Measurements from ENCODE around the gene IGF2R. TPM values are rescaled to one million over a fixed set of nuclear protein-coding genes. Genes with fewer than 3 reads are reported as not detected.
"Not testable (repeated sequence)": the region's sequence is repeated elsewhere in the genome, so short reads cannot be mapped to it uniquely, and the experiment has no call there.

IGF2R gene
- total RNA-seq, 1 experiment from 2014 or later = 9.6 TPM

DNA sequence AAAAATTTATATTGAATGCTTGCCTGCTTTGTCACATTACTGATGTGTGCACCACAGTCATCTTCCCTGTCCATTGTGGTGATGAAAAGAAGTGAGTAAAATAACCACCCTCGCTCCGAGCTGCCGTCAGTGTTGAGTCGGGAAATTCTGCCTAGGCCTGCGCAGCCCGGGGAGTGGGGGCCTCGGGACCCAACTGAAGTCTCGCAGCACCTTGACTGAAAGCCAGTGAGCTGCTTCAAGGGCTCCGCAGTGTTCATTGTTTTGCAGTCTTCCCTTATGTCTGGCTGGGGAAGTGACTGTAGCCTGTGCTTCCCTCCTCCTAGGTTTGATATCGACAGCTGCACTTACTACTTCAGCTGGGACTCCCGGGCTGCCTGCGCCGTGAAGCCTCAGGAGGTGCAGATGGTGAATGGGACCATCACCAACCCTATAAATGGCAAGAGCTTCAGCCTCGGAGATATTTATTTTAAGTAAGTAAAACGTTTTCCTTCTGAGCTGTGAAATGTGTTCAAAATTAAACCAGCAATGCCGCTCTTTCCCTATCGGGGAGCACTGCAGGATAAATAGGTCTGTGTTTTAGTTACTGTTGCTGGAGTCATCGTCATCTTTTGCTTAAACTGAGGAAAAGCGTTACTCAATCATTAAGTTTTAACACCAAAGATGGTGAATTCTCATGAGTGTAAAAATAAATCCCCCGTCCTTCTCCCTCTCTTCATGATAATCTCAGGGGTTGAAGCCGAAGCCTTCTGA lies 120.1 kb downstream of the IGF2R start:
- H3K36me3 ChIP-seq (ENCODE audit: insufficient read depth, low read length) = no peaks in the 10 kb centered on the region
- H4K20me1 ChIP-seq (ENCODE audit: insufficient read depth, low read depth, low read length) = no peaks in the 10 kb centered on the region

DNA sequence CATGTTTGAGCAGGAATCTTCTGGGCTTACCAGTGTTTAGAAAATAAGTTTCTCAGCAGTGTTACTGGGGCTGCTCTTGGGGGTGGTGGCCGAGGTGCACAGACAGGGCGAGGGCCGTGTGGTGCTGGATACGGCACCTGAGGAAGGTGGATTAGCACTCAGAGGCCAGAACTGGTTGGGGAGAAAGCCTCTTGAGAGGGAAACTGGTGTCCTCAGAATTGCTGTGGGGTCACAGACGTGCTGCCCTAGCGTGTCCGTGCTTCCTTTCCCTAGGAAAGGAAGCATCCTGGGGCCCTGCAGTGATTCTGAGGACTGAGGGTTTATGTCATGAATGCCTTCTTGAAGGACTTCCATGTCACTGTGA lies 120.6 kb downstream of the IGF2R start:
- H3K4me1 ChIP-seq (ENCODE audit: low read length) = no peaks in the 10 kb centered on the region
- no peaks in the 10 kb centered on the region for H3K27me3 ChIP-seq (ENCODE audit: low read length)
- no peak overlapping the region for H3K9ac ChIP-seq (ENCODE audit: low read length)
- no peaks in the 10 kb centered on the region for H4K20me1 ChIP-seq (ENCODE audit: insufficient read depth, low read depth, low read length)
- H3K4me3 ChIP-seq (ENCODE audit: low read length) = no peak overlapping the region
- H3K9me2 ChIP-seq (replicated peaks; ENCODE audit: insufficient read depth, low read length) = no peaks in the 10 kb centered on the region
- no peak overlapping the region for H2AFZ ChIP-seq (ENCODE audit: low read length)
- H3K4me2 ChIP-seq (ENCODE audit: low read depth, low read length, poor library complexity, severe bottlenecking) = no peak overlapping the region
- no peaks in the 10 kb centered on the region for H3K9me3 ChIP-seq (ENCODE audit: low read length)
- no peak overlapping the region for H3K27ac ChIP-seq (ENCODE audit: low read length)
- DNase-seq = no peak
- no peaks in the 10 kb centered on the region for H3K36me3 ChIP-seq (ENCODE audit: insufficient read depth, low read length)
- no peaks in the 10 kb centered on the region for H3K79me2 ChIP-seq (ENCODE audit: low read length)

More for the DNA sequence above, 120.1 kb downstream of the IGF2R start:
- Histone ChIP-seq H3K27me3 (ENCODE audit: low read length) (no peaks in the 10 kb centered on the region), H3K4me2 (ENCODE audit: low read depth, low read length, poor library complexity, severe bottlenecking) (no peak overlapping the region), H3K4me3 (ENCODE audit: low read length) (no peak overlapping the region), H3K9me2 (replicated peaks; ENCODE audit: insufficient read depth, low read length) (no peaks in the 10 kb centered on the region), H2AFZ (ENCODE audit: low read length) (no peak overlapping the region), H3K79me2 (ENCODE audit: low read length) (no peaks in the 10 kb centered on the region), H3K27ac (ENCODE audit: low read length) (no peak overlapping the region), H3K9ac (ENCODE audit: low read length) (no peak overlapping the region), H3K4me1 (ENCODE audit: low read length) (no peaks in the 10 kb centered on the region), H3K9me3 (ENCODE audit: low read length) (no peaks in the 10 kb centered on the region)
- no peak for DNase-seq

DNA sequence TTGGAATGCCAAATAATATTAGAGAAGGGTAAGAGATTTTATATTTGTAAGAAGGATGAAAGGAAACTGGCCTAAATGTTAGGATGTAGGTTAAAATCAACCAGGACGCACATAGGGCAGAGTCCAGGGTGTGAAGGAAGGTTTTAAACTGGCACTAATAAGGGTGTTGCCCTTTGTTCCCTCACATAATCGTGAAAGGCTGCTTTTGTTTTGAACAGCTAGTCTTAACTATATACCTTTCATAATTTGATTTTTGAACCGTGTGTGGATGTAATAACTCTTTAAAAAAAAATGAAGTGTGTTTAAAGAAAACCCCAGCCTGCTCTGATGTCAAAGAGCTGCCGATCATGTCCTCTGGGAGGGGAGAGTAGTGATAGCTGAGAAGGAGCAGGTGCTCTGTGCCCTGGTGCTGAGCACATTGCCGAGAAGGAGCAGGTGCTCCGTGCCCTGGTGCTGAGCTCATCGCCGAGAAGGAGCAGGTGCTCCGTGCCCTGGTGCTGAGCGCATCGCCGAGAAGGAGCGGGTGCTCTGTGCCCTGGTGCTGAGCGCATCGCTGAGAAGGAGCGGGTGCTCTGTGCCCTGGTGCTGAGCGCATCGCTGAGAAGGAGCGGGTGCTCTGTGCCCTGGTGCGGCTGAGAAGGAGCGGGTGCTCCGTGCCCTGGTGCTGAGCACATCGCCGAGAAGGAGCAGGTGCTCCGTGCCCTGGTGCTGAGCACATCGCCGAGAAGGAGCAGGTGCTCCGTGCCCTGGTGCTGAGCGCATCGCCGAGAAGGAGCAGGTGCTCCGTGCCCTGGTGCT lies 121.8 kb downstream of the IGF2R start:
- DNase-seq; H3K36me3 ChIP-seq (ENCODE audit: insufficient read depth, low read length); H3K9ac ChIP-seq (ENCODE audit: low read length); H4K20me1 ChIP-seq (ENCODE audit: insufficient read depth, low read depth, low read length); H3K9me2 ChIP-seq (replicated peaks; ENCODE audit: insufficient read depth, low read length); H2AFZ ChIP-seq (ENCODE audit: low read length); H3K27ac ChIP-seq (ENCODE audit: low read length); H3K4me3 ChIP-seq (ENCODE audit: low read length); H3K27me3 ChIP-seq (ENCODE audit: low read length); H3K4me1 ChIP-seq (ENCODE audit: low read length); H3K9me3 ChIP-seq (ENCODE audit: low read length); H3K79me2 ChIP-seq (ENCODE audit: low read length); H3K4me2 ChIP-seq (ENCODE audit: low read depth, low read length, poor library complexity, severe bottlenecking): not testable (repeated sequence)

DNA sequence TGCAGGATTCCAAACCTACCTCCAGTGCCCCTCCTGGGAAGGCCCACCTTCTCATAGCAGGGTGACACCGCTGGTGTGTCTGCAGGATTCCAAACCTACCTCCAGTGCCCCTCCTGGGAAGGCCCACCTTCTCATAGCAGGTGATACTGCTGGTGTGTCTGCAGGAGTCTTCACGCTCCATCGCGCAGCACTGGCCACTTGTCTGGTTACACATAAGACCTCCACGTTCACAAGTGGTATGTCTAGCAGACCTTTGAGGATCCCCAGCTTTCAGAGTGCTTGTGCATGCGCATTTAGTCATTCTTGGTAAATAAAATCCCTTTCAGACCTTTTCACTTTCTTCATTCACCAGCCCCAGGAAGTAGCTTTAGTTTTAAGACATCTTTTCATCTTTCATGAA lies 123.3 kb downstream of the IGF2R start:
- not testable (repeated sequence) for H3K79me2 ChIP-seq (ENCODE audit: low read length); H3K4me1 ChIP-seq (ENCODE audit: low read length); H3K9me2 ChIP-seq (replicated peaks; ENCODE audit: insufficient read depth, low read length); H3K4me2 ChIP-seq (ENCODE audit: low read depth, low read length, poor library complexity, severe bottlenecking); H3K9ac ChIP-seq (ENCODE audit: low read length); DNase-seq; H3K9me3 ChIP-seq (ENCODE audit: low read length); H3K36me3 ChIP-seq (ENCODE audit: insufficient read depth, low read length); H2AFZ ChIP-seq (ENCODE audit: low read length); H3K27me3 ChIP-seq (ENCODE audit: low read length); H3K4me3 ChIP-seq (ENCODE audit: low read length); H3K27ac ChIP-seq (ENCODE audit: low read length); H4K20me1 ChIP-seq (ENCODE audit: insufficient read depth, low read depth, low read length)

DNA sequence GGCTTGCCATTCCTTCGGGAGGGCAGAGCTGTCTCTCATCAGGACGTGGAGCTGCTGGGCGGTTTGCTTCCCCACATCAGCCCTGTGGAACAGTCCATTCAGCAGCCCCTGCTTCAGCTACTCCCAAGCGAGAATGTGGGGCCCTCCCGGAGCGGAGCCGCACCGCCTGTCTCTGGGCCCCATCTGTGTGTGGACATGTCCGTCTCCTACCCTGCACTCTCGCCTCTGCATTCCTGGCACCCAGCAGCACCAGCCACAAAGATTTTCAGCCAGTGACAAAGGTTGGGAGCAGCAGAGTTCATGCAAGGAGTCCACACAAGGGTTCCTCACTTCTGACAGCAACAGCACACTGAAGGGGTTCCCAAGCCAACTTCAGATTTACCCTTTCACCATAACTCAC lies 123.7 kb downstream of the IGF2R start:
- Histone ChIP-seq H3K4me2 (ENCODE audit: low read depth, low read length, poor library complexity, severe bottlenecking) (no peak overlapping the region), H3K36me3 (ENCODE audit: insufficient read depth, low read length) (no peaks in the 10 kb centered on the region), H3K4me3 (ENCODE audit: low read length) (no peak overlapping the region), H3K27me3 (ENCODE audit: low read length) (no peaks in the 10 kb centered on the region), H3K9ac (ENCODE audit: low read length) (no peak overlapping the region), H3K9me3 (ENCODE audit: low read length) (no peaks in the 10 kb centered on the region), H4K20me1 (ENCODE audit: insufficient read depth, low read depth, low read length) (no peaks in the 10 kb centered on the region), H2AFZ (ENCODE audit: low read length) (no peak overlapping the region), H3K79me2 (ENCODE audit: low read length) (no peaks in the 10 kb centered on the region), H3K4me1 (ENCODE audit: low read length) (no peaks in the 10 kb centered on the region), H3K27ac (ENCODE audit: low read length) (no peak overlapping the region), H3K9me2 (replicated peaks; ENCODE audit: insufficient read depth, low read length) (no peaks in the 10 kb centered on the region)
- DNase-seq = no peak

DNA sequence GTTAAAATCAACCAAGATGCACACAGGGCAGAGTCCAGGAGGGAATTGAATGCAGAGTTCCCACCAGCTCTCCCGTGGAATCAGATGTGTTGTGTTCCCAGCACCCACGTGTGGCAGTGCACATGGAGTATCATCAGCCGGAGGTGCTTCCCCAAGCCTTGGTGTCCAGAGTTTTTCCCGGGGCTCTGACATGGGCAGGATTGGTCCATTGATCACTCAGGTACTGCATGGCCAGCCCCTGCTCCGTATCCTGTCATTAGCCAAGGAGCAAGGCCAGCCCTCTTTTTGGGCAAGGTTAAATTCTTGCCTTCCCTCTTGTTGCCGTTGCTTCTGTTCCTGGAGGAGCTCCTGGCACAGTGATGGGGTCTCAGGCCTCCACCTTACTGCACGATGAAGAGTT lies 124.2 kb downstream of the IGF2R start:
- H3K9me3 ChIP-seq (ENCODE audit: low read length) = no peaks in the 10 kb centered on the region
- DNase-seq = no peak
- H4K20me1 ChIP-seq (ENCODE audit: insufficient read depth, low read depth, low read length) = no peaks in the 10 kb centered on the region
- no peaks in the 10 kb centered on the region for H3K36me3 ChIP-seq (ENCODE audit: insufficient read depth, low read length)
- H3K27me3 ChIP-seq (ENCODE audit: low read length) = no peaks in the 10 kb centered on the region
- H3K4me1 ChIP-seq (ENCODE audit: low read length) = no peaks in the 10 kb centered on the region
- no peaks in the 10 kb centered on the region for H3K9me2 ChIP-seq (replicated peaks; ENCODE audit: insufficient read depth, low read length)
- no peaks in the 10 kb centered on the region for H3K79me2 ChIP-seq (ENCODE audit: low read length)
- H3K4me2 ChIP-seq (ENCODE audit: low read depth, low read length, poor library complexity, severe bottlenecking) = no peak overlapping the region
- H3K4me3 ChIP-seq (ENCODE audit: low read length) = no peak overlapping the region
- no peak overlapping the region for H3K27ac ChIP-seq (ENCODE audit: low read length)
- no peak overlapping the region for H2AFZ ChIP-seq (ENCODE audit: low read length)
- H3K9ac ChIP-seq (ENCODE audit: low read length) = no peak overlapping the region

- no peak overlapping the region for H3K4me3 ChIP-seq (ENCODE audit: low read length)
- no peak overlapping the region for H3K27ac ChIP-seq (ENCODE audit: low read length)
- H3K36me3 ChIP-seq (ENCODE audit: insufficient read depth, low read length) = no peaks in the 10 kb centered on the region
- H2AFZ ChIP-seq (ENCODE audit: low read length) = no peak overlapping the region
- H4K20me1 ChIP-seq (ENCODE audit: insufficient read depth, low read depth, low read length) = no peaks in the 10 kb centered on the region
- no peaks in the 10 kb centered on the region for H3K79me2 ChIP-seq (ENCODE audit: low read length)
- H3K4me1 ChIP-seq (ENCODE audit: low read length) = no peaks in the 10 kb centered on the region
- H3K9me2 ChIP-seq (replicated peaks; ENCODE audit: insufficient read depth, low read length) = no peaks in the 10 kb centered on the region
- no peak overlapping the region for H3K9ac ChIP-seq (ENCODE audit: low read length)
- no peak for DNase-seq
- no peaks in the 10 kb centered on the region for H3K27me3 ChIP-seq (ENCODE audit: low read length)
- H3K9me3 ChIP-seq (ENCODE audit: low read length) = no peaks in the 10 kb centered on the region
- H3K4me2 ChIP-seq (ENCODE audit: low read depth, low read length, poor library complexity, severe bottlenecking) = no peak overlapping the region
These were observed 125.1 kb downstream of the IGF2R start for GRCh38 chr6:160093946-160094345.

DNA sequence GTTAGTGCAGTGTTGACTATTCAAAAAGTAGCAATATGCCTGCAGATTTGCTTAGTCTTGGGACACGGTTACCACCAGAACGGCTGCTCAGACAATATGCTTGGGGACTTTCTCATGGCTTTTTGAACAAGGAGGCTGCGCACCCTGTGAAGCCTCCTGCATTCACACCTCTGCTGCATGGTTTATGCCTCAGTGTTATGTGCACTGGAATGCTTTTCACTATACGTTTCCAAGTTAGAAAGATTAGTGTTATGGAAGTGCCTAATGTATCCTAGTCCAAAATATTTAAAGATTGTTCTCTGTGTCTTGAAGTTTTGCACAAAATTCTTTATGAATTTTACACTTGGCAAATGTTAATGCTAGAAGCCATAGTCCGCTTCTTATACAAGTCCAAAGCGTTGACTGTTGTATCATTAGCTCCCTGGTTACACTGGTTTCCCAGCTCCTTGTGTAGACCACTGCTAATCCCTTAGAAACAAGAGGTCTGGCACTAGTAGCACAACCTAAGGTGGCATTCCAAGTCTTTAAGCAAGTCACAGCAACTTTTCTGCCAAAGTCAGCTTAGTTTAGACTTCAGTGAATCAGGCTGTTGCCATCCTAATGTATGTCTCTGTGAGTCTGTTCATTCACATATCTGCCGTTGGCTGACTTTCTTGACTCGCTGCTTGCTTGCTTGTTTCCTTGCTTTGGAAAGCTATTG lies 126.4 kb downstream of the IGF2R start:
- Histone ChIP-seq H2AFZ (ENCODE audit: low read length) (no peak overlapping the region), H3K9me2 (replicated peaks; ENCODE audit: insufficient read depth, low read length) (no peaks in the 10 kb centered on the region), H3K9ac (ENCODE audit: low read length) (no peak overlapping the region), H3K9me3 (ENCODE audit: low read length) (no peaks in the 10 kb centered on the region), H3K36me3 (ENCODE audit: insufficient read depth, low read length) (no peaks in the 10 kb centered on the region), H3K27ac (ENCODE audit: low read length) (no peak overlapping the region), H3K79me2 (ENCODE audit: low read length) (no peaks in the 10 kb centered on the region), H3K4me1 (ENCODE audit: low read length) (no peaks in the 10 kb centered on the region), H3K27me3 (ENCODE audit: low read length) (no peaks in the 10 kb centered on the region), H3K4me3 (ENCODE audit: low read length) (no peak overlapping the region), H4K20me1 (ENCODE audit: insufficient read depth, low read depth, low read length) (no peaks in the 10 kb centered on the region), H3K4me2 (ENCODE audit: low read depth, low read length, poor library complexity, severe bottlenecking) (no peak overlapping the region)
- no peak for DNase-seq

Data from Karpas-422 (cell line).